Psoas muscle (tissue), 8 donors: ENCODE results near the gene ROBO2. TPM values are rescaled to one million over a fixed set of nuclear protein-coding genes. Genes with fewer than 3 reads are reported as not detected.

ENCODE experiments used
- ATAC-seq, 4 donors: fragments of 200-7000 bp; cut with Tn5 transposase; one replicate each; pipeline ENCODE4 v1.9.1; 2020; ENCODE audit warnings: moderate library complexity in 3 of 4, mild to moderate bottlenecking in 2 of 4
- DNase-seq, 2 donors: peaks; one replicate each; pipeline ENCODE4 v3.0.0-alpha.2; 2020
- H3K27ac ChIP-seq: fragments of 200-600 bp; one replicate; pipeline ENCODE4 v1.8.0; 2022
- H3K27me3 ChIP-seq, 3 donors: fragments of 200-600 bp in 1 of 3; one replicate each; pipeline versions ENCODE4 v1.6.1 to v1.8.0; 2013 to 2022; ENCODE audit warnings: low read length in 2 of 3, mild to moderate bottlenecking in 2 of 3, moderate library complexity in 1 of 3; ENCODE audit not compliant: insufficient read depth in 3 of 3
- H3K36me3 ChIP-seq, 2 donors: fragments of 200-600 bp in 1 of 2; one replicate each; pipeline versions ENCODE4 v1.6.1 to v1.8.0; 2013 to 2022; ENCODE audit warnings: low read depth in 1 of 2, mild to moderate bottlenecking in 1 of 2, moderate library complexity in 1 of 2; ENCODE audit not compliant: insufficient read depth in 1 of 2
- H3K4me1 ChIP-seq: fragments of 200-600 bp; one replicate; pipeline ENCODE4 v1.8.0; 2022
- H3K4me3 ChIP-seq: fragments of 200-600 bp; one replicate; pipeline ENCODE4 v1.8.0; 2022; ENCODE audit warnings: mild to moderate bottlenecking
- H3K9me3 ChIP-seq: fragments of 200-600 bp; one replicate; pipeline ENCODE4 v1.8.0; 2022
- CTCF ChIP-seq: fragments of 200-600 bp; IDR thresholded peaks from one replicate; pipeline ENCODE4 v1.8.0; 2022; ENCODE audit warnings: antibody characterized with exemption
- WGBS, 3 donors: extraction: QIAGEN DNeasy Blood & Tissue Kit; methylation state at CpG; one replicate each; pipeline versions ENCODE4 v1.1.6 to v1.1.7; 2013; 5-methylcytosine and 5-hydroxymethylcytosine counted together
- intact Hi-C, 2 donors: fragments of 100-400 bp; cut with DNase I; formaldehyde crosslinking; loops; one replicate each; pipeline versions ENCODE4 v1.11.0 to v1.14.2; 2022
- polyA plus RNA-seq, 3 donors: library from polyadenylated mRNA; stranded (reverse); fragments of 200-250 nt; gene quantifications; one replicate each; pipeline ENCODE4 v1.2.3, GENCODE V29; 2013
- total RNA-seq, 4 donors: library from RNA; stranded (reverse); fragmentation: NEBNext Ultra II Directional in 2 of 4; extraction: Animal tissue kit (Norgen Biotek cat#: 25700) in 2 of 4; gene quantifications; one replicate each; pipeline versions ENCODE4 v1.2.1 to v1.2.4, GENCODE V29; 2021 to 2023
- donor health status: healthy with polysubstance abuse.
- donor health status: DM: no; HTN: no; CAD: no; lungs with moderate emphysema.
- donor health status: Bipolar disorder and iron deficiency.
- donor health status: healthy.
- donor health status: DM: yes; HTN: yes; CAD: no.
- donor health status: DM: no; HTN: no; CAD: no.
- donor health status: DM: no; HTN: no; CAD: no.
- donor health status: DM: yes; HTN: yes; CAD: no.

Gene ROBO2
- total and polyA plus RNA-seq, 7 donors = 0.03 to 0.39 (median 0.09) TPM; not detected in 1

DNA sequence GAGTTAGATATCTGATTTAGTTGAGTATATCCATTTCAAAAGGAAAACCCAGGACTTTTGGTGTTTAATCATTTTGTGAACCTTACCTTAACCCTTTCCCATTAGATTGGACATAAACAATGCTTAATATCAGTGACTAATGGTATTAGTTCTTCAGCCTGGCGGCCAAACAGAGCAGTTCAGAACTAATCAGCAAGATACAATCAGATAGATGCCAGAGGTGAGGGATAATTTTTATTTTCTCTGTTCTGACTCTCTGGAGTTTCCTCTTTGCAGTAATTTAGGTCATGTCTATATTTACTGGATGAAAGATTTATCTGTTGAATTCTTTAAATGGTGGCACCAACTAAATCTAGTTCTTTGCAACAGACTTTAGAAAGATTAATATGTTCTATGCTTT, 337.8 kb downstream of the ROBO2 start:
- WGBS, 3 donors = 73 to 79% (median 78%) methylated on average over 1 of the region's 1 CpG
- intact Hi-C loops = no loop called here
- no peak for DNase-seq

GRCh38 chr3:77380136-77380535, 340.2 kb downstream of the ROBO2 start:
- Histone ChIP-seq H3K4me1 (no peaks in the 10 kb centered on the region), H3K9me3 (no peaks in the 10 kb centered on the region), H3K4me3 (no peak overlapping the region), H3K27ac (no peak overlapping the region), H3K27me3 (no peaks in the 10 kb centered on the region), H3K36me3 (no peaks in the 10 kb centered on the region)
- ATAC-seq = no peak
- intact Hi-C loops = no loop called here
- no peak for TF ChIP-seq CTCF
- DNase-seq = no peak
- WGBS, 3 donors = 67 to 68% (median 67%) methylated on average over 3 of the region's 3 CpGs

More for the DNA sequence above, 337.8 kb downstream of the ROBO2 start:
- ATAC-seq = no peak
- Histone ChIP-seq H3K4me1 (no peaks in the 10 kb centered on the region), H3K9me3 (no peaks in the 10 kb centered on the region), H3K36me3 (no peaks in the 10 kb centered on the region), H3K27ac (no peak overlapping the region), H3K4me3 (no peak overlapping the region), H3K27me3 (no peaks in the 10 kb centered on the region)
- TF ChIP-seq CTCF = no peak

DNA sequence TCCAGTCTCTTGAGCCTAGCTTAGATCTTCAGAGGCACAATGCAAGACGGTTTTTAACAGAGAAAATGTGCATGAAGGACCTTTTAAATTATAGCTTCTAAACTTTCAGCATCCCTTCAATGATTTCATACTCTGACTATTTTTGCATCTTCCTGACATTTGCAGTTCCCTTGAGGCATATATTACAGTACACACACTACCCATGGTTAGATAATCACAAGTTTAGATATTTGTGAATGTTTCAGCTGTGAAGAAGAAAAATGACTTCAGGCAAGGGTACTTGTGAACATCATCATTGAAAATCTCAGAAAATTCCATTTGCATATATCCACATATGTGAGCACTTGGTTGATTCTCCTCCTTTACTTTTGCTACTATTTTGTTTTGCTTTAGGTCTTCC, 341.5 kb downstream of the ROBO2 start:
- intact Hi-C loops = no loop called here
- TF ChIP-seq CTCF = no peak

GRCh38 chr3:77392181-77392580, 352.3 kb downstream of the ROBO2 start:
- DNase-seq = no peak
- TF ChIP-seq CTCF = no peak
- ATAC-seq = no peak
- Histone ChIP-seq H3K9me3 (no peaks in the 10 kb centered on the region), H3K27ac (no peak overlapping the region), H3K4me1 (no peaks in the 10 kb centered on the region), H3K4me3 (no peak overlapping the region), H3K36me3 (no peaks in the 10 kb centered on the region), H3K27me3 (no peaks in the 10 kb centered on the region)
- 46 to 57% (median 52%) methylated on average over 5 of the region's 5 CpGs for WGBS, 3 donors
- intact Hi-C loops = no loop called here

More for the DNA sequence above, 341.5 kb downstream of the ROBO2 start:
- WGBS, 3 donors = 0 to 18% (median 0%) methylated on average over 1 of the region's 1 CpG
- Histone ChIP-seq H3K4me1 (no peaks in the 10 kb centered on the region), H3K27ac (no peak overlapping the region), H3K9me3 (no peaks in the 10 kb centered on the region), H3K27me3 (no peaks in the 10 kb centered on the region), H3K36me3 (no peaks in the 10 kb centered on the region), H3K4me3 (no peak overlapping the region)
- ATAC-seq (no peak), DNase-seq (no peak)

DNA sequence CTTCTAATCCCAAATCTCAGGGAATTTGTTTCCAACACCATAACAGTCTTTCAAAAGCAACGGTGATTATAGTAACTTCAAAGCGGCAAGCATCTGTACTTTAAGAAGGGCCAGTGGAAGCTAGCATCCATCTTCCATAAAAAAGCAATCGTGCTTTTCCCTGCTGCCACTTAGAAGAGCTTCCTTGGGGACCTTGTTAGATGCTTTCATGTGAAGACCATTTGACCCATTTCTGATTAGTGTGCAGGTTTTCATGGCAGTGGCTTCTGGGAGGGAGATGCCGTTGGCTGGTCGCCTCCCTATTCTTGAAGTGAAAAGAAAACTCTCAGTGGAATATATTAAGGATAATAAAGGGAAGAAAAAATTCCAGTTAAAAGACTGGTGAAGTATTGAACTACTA, 354.1 kb downstream of the ROBO2 start:
- intact Hi-C loops = no loop called here
- H3K36me3 ChIP-seq = no peaks in the 10 kb centered on the region
- no peak overlapping the region for H3K4me3 ChIP-seq
- WGBS, 3 donors = 66 to 73% (median 72%) methylated on average over 5 of the region's 5 CpGs
- no peaks in the 10 kb centered on the region for H3K27me3 ChIP-seq
- no peak for TF ChIP-seq CTCF
- DNase-seq (no peak), ATAC-seq (no peak)
- H3K27ac ChIP-seq = no peak overlapping the region
- H3K4me1 ChIP-seq = no peaks in the 10 kb centered on the region
- H3K9me3 ChIP-seq = no peaks in the 10 kb centered on the region
